Measurements from ENCODE around the gene MESP1. TPM values are rescaled to one million over a fixed set of nuclear protein-coding genes. Genes with fewer than 3 reads are reported as not detected.
A peak's percentile ranks its signal among the peaks of the same experiment; 100 is the strongest.

Gene MESP1
- total and polyA plus RNA-seq, 10 donors = 0.19 to 1.2 (median 0.61) TPM

DNA sequence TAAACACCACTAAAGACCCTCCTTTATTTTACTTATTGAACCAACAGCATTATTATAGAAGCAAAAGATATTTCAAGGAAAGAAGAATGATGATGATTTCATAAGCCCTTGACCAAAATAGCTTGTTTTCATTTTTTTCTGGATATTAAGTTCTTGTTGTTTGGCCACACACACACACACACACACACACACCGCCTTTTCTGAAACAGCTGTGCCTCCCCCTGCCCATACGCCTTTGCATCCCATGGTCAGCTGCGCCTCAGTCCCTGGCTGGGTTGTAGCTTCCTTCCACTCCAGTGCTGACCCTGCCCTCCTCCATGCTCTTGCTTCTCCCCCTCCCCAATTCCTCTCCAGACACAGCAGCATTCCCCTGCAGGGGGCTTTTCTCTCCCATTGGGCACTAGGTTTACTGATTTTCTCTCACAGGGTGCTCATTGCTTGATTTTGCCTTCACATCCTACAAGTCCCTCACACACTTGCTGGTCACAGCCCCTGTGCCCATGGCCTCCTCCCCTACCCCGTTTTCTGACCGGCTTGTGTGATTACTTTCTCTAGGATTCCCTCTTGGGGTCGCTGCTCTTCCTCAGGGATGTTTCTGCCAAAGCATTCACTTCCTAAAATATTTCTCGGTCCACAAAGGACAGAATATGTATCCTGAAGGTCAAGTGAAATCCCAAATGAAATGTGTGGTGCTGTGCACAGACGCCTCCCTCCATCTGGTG lies 18.4 kb downstream of the MESP1 start:
- no peaks in the 10 kb centered on the region for H3K36me3 ChIP-seq
- peaks cover 0 to 19% (median 0%) of the 10 kb centered on the region in 7 donors for H3K27me3 ChIP-seq (replicated peaks in 1 of 7)
- intact Hi-C loops (cut with DNase I; ENCODE audit: low total_unique reads) = no loop called here
- no peak overlapping the region for H3K4me3 ChIP-seq
- H3K4me1 ChIP-seq = no peaks in the 10 kb centered on the region
- DNase-seq = no peak
- TF ChIP-seq POLR2AphosphoS5 (IDR thresholded peaks at IDR 0.05) (no peak), POLR2A (IDR thresholded peaks at IDR 0.05) (no peak)
- TF ChIP-seq, protein P1, sequence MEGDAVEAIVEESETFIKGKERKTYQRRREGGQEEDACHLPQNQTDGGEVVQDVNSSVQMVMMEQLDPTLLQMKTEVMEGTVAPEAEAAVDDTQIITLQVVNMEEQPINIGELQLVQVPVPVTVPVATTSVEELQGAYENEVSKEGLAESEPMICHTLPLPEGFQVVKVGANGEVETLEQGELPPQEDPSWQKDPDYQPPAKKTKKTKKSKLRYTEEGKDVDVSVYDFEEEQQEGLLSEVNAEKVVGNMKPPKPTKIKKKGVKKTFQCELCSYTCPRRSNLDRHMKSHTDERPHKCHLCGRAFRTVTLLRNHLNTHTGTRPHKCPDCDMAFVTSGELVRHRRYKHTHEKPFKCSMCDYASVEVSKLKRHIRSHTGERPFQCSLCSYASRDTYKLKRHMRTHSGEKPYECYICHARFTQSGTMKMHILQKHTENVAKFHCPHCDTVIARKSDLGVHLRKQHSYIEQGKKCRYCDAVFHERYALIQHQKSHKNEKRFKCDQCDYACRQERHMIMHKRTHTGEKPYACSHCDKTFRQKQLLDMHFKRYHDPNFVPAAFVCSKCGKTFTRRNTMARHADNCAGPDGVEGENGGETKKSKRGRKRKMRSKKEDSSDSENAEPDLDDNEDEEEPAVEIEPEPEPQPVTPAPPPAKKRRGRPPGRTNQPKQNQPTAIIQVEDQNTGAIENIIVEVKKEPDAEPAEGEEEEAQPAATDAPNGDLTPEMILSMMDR (IDR thresholded peaks at IDR 0.05 in 8 of 11, conservative IDR thresholded peaks at IDR 0.05 in 3 of 11) = no peak
- H3K27ac ChIP-seq = no peak overlapping the region
- WGBS, 5 donors = 63 to 73% (median 66%) methylated on average over 8 of the region's 8 CpGs
- H3K9me3 ChIP-seq = no peaks in the 10 kb centered on the region

DNA sequence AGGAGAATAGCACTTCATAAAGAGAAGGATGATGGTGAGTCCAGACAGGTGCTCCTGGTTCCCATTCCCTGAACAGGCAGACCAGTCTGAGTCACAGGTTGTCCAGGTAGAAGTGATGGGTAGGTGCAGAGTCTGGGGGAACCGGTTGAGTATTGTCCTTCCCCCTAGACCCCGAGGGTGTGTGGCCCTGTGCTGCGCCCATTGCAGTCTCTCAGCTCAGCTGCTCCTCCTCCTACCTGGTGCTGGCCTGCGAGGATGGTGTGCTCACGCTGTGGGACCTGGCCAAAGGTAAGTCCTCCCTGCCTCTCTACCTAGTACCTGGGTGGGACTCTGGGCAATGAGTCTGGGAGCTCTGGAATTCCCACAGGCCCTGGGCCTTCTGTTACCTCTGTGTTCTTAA lies 19.8 kb downstream of the MESP1 start:
- intact Hi-C loops (cut with DNase I; ENCODE audit: low total_unique reads) = no loop called here
- no peaks in the 10 kb centered on the region for H3K4me1 ChIP-seq
- no peak overlapping the region for H3K27ac ChIP-seq
- H3K27me3 ChIP-seq (replicated peaks in 1 of 7) = peaks cover 0 to 16% (median 0%) of the 10 kb centered on the region in 7 donors
- no peaks in the 10 kb centered on the region for H3K36me3 ChIP-seq
- DNase-seq = no peak
- WGBS, 5 donors = 78 to 92% (median 87%) methylated on average over 5 of the region's 5 CpGs
- no peaks in the 10 kb centered on the region for H3K9me3 ChIP-seq
- no peak overlapping the region for H3K4me3 ChIP-seq
- TF ChIP-seq POLR2A (IDR thresholded peaks at IDR 0.05) = no peak
- no peak for TF ChIP-seq POLR2AphosphoS5 (IDR thresholded peaks at IDR 0.05)
- TF ChIP-seq, protein P1 (IDR thresholded peaks at IDR 0.05 in 8 of 11, conservative IDR thresholded peaks at IDR 0.05 in 3 of 11) = no peak

DNA sequence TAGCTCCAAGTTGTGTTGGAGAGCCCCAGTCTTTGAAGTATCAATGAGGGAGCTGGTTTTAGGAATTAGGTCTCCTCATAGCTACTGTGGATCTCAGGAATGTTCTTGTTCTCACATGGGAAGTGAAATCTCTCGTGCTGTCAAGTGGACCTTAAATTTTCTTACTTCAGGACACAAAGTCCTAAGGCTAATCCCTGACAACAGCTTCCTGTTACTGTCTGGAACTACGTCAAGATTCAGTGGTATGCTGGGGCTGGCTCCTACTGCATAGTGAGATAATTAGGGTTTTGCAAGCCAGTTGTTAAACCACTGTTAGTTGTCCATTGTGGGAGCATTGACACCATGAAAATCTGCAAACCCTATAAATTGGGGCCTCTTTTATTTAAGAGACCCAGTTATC lies 22.8 kb downstream of the MESP1 start:
- TF ChIP-seq, protein P1 (IDR thresholded peaks at IDR 0.05 in 8 of 11, conservative IDR thresholded peaks at IDR 0.05 in 3 of 11) = no peak
- TF ChIP-seq POLR2AphosphoS5 (IDR thresholded peaks at IDR 0.05) = peak in 1 of 3 donors; percentile 36
- intact Hi-C loops (cut with DNase I; ENCODE audit: low total_unique reads) = no loop called here
- 36 to 61% (median 47%) methylated on average over 2 of the region's 2 CpGs for WGBS, 5 donors
- Histone ChIP-seq H3K27ac (peak overlapping the region in 4 of 8 donors; percentile 8 to 47 (median 37)), H3K9me3 (peaks cover 0 to 16% (median 9%) of the 10 kb centered on the region in 8 donors), H3K4me3 (no peak overlapping the region), H3K36me3 (no peaks in the 10 kb centered on the region), H3K27me3 (replicated peaks in 1 of 7) (peaks cover 0 to 7% (median 0%) of the 10 kb centered on the region in 7 donors), H3K4me1 (no peaks in the 10 kb centered on the region)
- no peak for DNase-seq

GRCh38 chr15:89725064-89725463 lies 26.0 kb downstream of the MESP1 start:
- TF ChIP-seq POLR2A (IDR thresholded peaks at IDR 0.05) (no peak), POLR2AphosphoS5 (IDR thresholded peaks at IDR 0.05) (no peak)
- TF ChIP-seq, protein P1 (IDR thresholded peaks at IDR 0.05 in 8 of 11, conservative IDR thresholded peaks at IDR 0.05 in 3 of 11) = no peak
- H3K4me1 ChIP-seq = no peaks in the 10 kb centered on the region
- H3K9me3 ChIP-seq = peaks cover 0 to 16% (median 9%) of the 10 kb centered on the region in 8 donors
- H3K27ac ChIP-seq = no peak overlapping the region
- intact Hi-C loops (cut with DNase I; ENCODE audit: low total_unique reads) = no loop called here
- H3K4me3 ChIP-seq = no peak overlapping the region
- DNase-seq = no peak
- peaks cover 0 to 7% (median 0%) of the 10 kb centered on the region in 7 donors for H3K27me3 ChIP-seq (replicated peaks in 1 of 7)
- H3K36me3 ChIP-seq = no peaks in the 10 kb centered on the region
- WGBS, 5 donors = 82 to 94% (median 88%) methylated on average over 1 of the region's 1 CpG

Measured in spleen (tissue), 11 donors.